SK-N-SH (cell line): ENCODE measurements around the gene MOK. TPM values are rescaled to one million over a fixed set of nuclear protein-coding genes. Genes with fewer than 3 reads are reported as not detected.

Experiments
- CTCF ChIA-PET: fragments of 300-600, 350-600 bp; formaldehyde crosslinking; extraction: SDS; loops from one replicate; lab custom pipeline; 2021; lab: Yijun Ruan, JAX
- POLR2A ChIA-PET: fragments of 350-600 bp; sonication (Branson Sonifier 250); formaldehyde crosslinking; extraction: SDS; loops from one replicate; lab custom pipeline; 2020; ENCODE audit warnings: antibody characterized with exemption, inconsistent platforms; lab: Yijun Ruan, JAX
- DNase-seq: peaks from one replicate; pipeline ENCODE4 v3.0.0; 2012
- H2AFZ ChIP-seq: fragments of 200-600 bp; sonication (generic); 2 replicates; pipeline ENCODE4 v1.8.1; 2016; ENCODE audit warnings: antibody characterized with exemption, mild to moderate bottlenecking, low read depth
- H3F3A ChIP-seq: fragments of 200-600 bp; sonication (generic); replicated peaks from 2 replicates; pipeline ENCODE3; 2016; ENCODE audit warnings: antibody characterized with exemption, mild to moderate bottlenecking; ENCODE audit not compliant: insufficient read depth
- H3K27ac ChIP-seq, 2 experiments: fragments of 200-500 bp in 1 of 2; fragments of 200-600 bp in 1 of 2; sonication (Bioruptor generic) in 1 of 2; sonication (generic), shearing (Covaris generic) in 1 of 2; 2 replicates each; pipeline versions ENCODE4 v1.5.1 to v1.6.1; 2014 to 2016; ENCODE audit warnings: low read depth in 2 of 2, inconsistent platforms in 1 of 2, low read length in 1 of 2, mild to moderate bottlenecking in 1 of 2, mixed read lengths in 1 of 2
- H3K27me3 ChIP-seq: fragments of 200-600 bp; sonication (generic), shearing (Covaris generic); 2 replicates; pipeline ENCODE4 v1.6.1; 2016; ENCODE audit warnings: mixed run types; ENCODE audit not compliant: insufficient read depth
- H3K36me3 ChIP-seq, 2 experiments: fragments of 200-500 bp in 1 of 2; fragments of 200-600 bp in 1 of 2; sonication (Bioruptor generic) in 1 of 2; sonication (generic) in 1 of 2; replicated peaks in 1 of 2; 2 replicates each; pipeline versions ENCODE3 to v1.5.1; 2014 to 2016; ENCODE audit warnings: low read length in 1 of 2, mild to moderate bottlenecking in 1 of 2; ENCODE audit not compliant: insufficient read depth in 2 of 2, control insufficient read depth in 1 of 2
- H3K4me1 ChIP-seq, 2 experiments: fragments of 200-500 bp in 1 of 2; fragments of 200-600 bp in 1 of 2; sonication (Bioruptor generic) in 1 of 2; sonication (generic), shearing (Covaris generic) in 1 of 2; 2 replicates each; pipeline versions ENCODE4 v1.5.1 to v1.6.1; 2014 to 2016; ENCODE audit warnings: low read depth in 1 of 2, low read length in 1 of 2, mixed run types in 1 of 2; ENCODE audit not compliant: insufficient read depth in 2 of 2, control insufficient read depth in 1 of 2
- H3K4me2 ChIP-seq: fragments of 200-600 bp; sonication (generic), shearing (Covaris generic); 2 replicates; pipeline ENCODE4 v1.6.1; 2017; ENCODE audit warnings: mixed run types
- H3K4me3 ChIP-seq, 2 experiments: fragments of 200-500 bp in 1 of 2; fragments of 200-600 bp in 1 of 2; sonication (Bioruptor generic) in 1 of 2; sonication (generic), shearing (Covaris generic) in 1 of 2; 2 replicates each; pipeline versions ENCODE4 v1.5.1 to v1.8.1; 2014 to 2016; ENCODE audit warnings: low read depth in 2 of 2, inconsistent platforms in 1 of 2, low read length in 1 of 2, mild to moderate bottlenecking in 1 of 2, mixed read lengths in 1 of 2, moderate library complexity in 1 of 2
- H3K79me2 ChIP-seq: fragments of 200-600 bp; sonication (generic); 2 replicates; pipeline ENCODE4 v1.8.1; 2017; ENCODE audit warnings: mild to moderate bottlenecking; ENCODE audit not compliant: insufficient read depth
- H3K9ac ChIP-seq: fragments of 200-600 bp; sonication (generic); 2 replicates; pipeline ENCODE4 v1.6.1; 2017; ENCODE audit warnings: mixed run types
- H3K9me2 ChIP-seq: fragments of 200-600 bp; sonication (generic); 2 replicates; pipeline ENCODE4 v1.6.1; 2017; ENCODE audit warnings: mixed run types
- H3K9me3 ChIP-seq: fragments of 200-600 bp; sonication (generic); 2 replicates; pipeline ENCODE4 v1.6.1; 2017; ENCODE audit warnings: mixed run types, mild to moderate bottlenecking, moderate library complexity
- H4K20me1 ChIP-seq: fragments of 200-600 bp; sonication (generic); 2 replicates; pipeline ENCODE4 v1.6.1; 2017; ENCODE audit warnings: mild to moderate bottlenecking, mixed run types; ENCODE audit not compliant: insufficient read depth
- CTCF ChIP-seq: fragments of 200-600 bp; sonication (generic); IDR thresholded peaks from 2 replicates; pipeline ENCODE4 v1.6.1; 2017; ENCODE audit warnings: antibody characterized with exemption, mild to moderate bottlenecking, moderate library complexity
- EP300 ChIP-seq, 2 experiments: IDR thresholded peaks; 2 replicates each; pipeline versions ENCODE4 v1.4.0 to v1.6.1; 2012; ENCODE audit warnings: borderline replicate concordance in 1 of 2, low read depth in 1 of 2, low read length in 1 of 2
- EZH2phosphoT487 ChIP-seq: fragments of 200-600 bp; sonication (generic); IDR thresholded peaks from 2 replicates; pipeline ENCODE4 v1.6.1; 2017; ENCODE audit warnings: low read depth, mixed run types, mild to moderate bottlenecking, antibody characterized with exemption, moderate library complexity, borderline replicate concordance
- FOSL2 ChIP-seq: IDR thresholded peaks from 2 replicates; pipeline ENCODE4 v1.4.0; 2012; ENCODE audit warnings: low read depth, mild to moderate bottlenecking, moderate library complexity, borderline replicate concordance
- FOXJ3 ChIP-seq: sonication (generic); formaldehyde crosslinking; IDR thresholded peaks from 2 replicates; pipeline ENCODE4 v1.5.1; 2020; ENCODE audit warnings: mild to moderate bottlenecking, missing genetic modification reagents
- FOXM1 ChIP-seq: IDR thresholded peaks from 2 replicates; pipeline ENCODE4 v1.4.0; 2012; ENCODE audit warnings: low read depth, mild to moderate bottlenecking
- JUND ChIP-seq: IDR thresholded peaks from 2 replicates; pipeline ENCODE4 v1.4.0; 2012
- PBX3 ChIP-seq: IDR thresholded peaks from 2 replicates; pipeline ENCODE4; 2012
- RCOR1 ChIP-seq: fragments of 150-350 bp; IDR thresholded peaks from 2 replicates; pipeline ENCODE4 v1.6.1; 2017; ENCODE audit warnings: antibody characterized with exemption, low read length
- RFX5 ChIP-seq: IDR thresholded peaks from 2 replicates; pipeline ENCODE4 v1.6.1; 2012; ENCODE audit warnings: mild to moderate bottlenecking, improper control_type of control experiment, low read length
- SIN3A ChIP-seq: IDR thresholded peaks from 2 replicates; pipeline ENCODE4 v1.6.1; 2012; ENCODE audit warnings: low read depth, mild to moderate bottlenecking, low read length, moderate library complexity, borderline replicate concordance
- TAF1 ChIP-seq: IDR thresholded peaks from 2 replicates; pipeline ENCODE4 v1.6.1; 2012; ENCODE audit warnings: low read depth, mild to moderate bottlenecking, low read length, moderate library complexity, borderline replicate concordance
- TCF12 ChIP-seq: IDR thresholded peaks from 2 replicates; pipeline ENCODE4 v1.4.0; 2012
- TEAD4 ChIP-seq: IDR thresholded peaks from 2 replicates; pipeline ENCODE4 v1.4.0; 2012; ENCODE audit warnings: mild to moderate bottlenecking, borderline replicate concordance; ENCODE audit not compliant: insufficient read depth
- ZBTB33 ChIP-seq: IDR thresholded peaks from 2 replicates; pipeline ENCODE4 v1.4.0; 2012; ENCODE audit warnings: low read depth, borderline replicate concordance
- WGBS: methylation state at CpG from one replicate; pipeline ENCODE4 v1.1.6; 2017; ENCODE audit warnings: low lambda C conversion rate; 5-methylcytosine and 5-hydroxymethylcytosine counted together
- polyA plus RNA-seq, 3 experiments: library from polyadenylated mRNA; depleted of rRNA; stranded (reverse); fragments of >200 nt; gene quantifications; 2 replicates each; pipeline ENCODE4 v1.2.3, GENCODE V29; 2012
- TF ChIP-seq, protein P1 (sequence below): IDR thresholded peaks from 2 replicates; pipeline ENCODE4 v1.4.0; 2012; ENCODE audit warnings: low read depth
- TF ChIP-seq, protein P2 (sequence below): IDR thresholded peaks from 2 replicates; pipeline ENCODE4 v1.6.1; 2012; ENCODE audit warnings: mild to moderate bottlenecking, low read depth, low read length, moderate library complexity

Gene MOK
- polyA plus RNA-seq, 1 of the 3 experiments (the other 2 are of a cell fraction), result 13.3 TPM

GRCh38 chr14:102200690-102201352, 104.1 kb downstream of the MOK start:
- H3K79me2 ChIP-seq, result peaks cover 40% of the 10 kb centered on the region; the same call in 1 of the 2 replicates
- no peak overlapping the region for H2AFZ ChIP-seq
- DNase-seq, result no peak
- H3K9me3 ChIP-seq, result no peaks in the 10 kb centered on the region
- H3K36me3 ChIP-seq, result peaks cover 23 to 25% of the 10 kb centered on the region in 2 experiments
- H4K20me1 ChIP-seq, result peaks cover 12% of the 10 kb centered on the region; the same call in 1 of the 2 replicates
- no peak overlapping the region for H3K9ac ChIP-seq
- peaks cover 0 to 41% of the 10 kb centered on the region in 2 experiments; a peak in 2 of 4 replicates for H3K4me1 ChIP-seq
- no peak overlapping the region for H3K4me3 ChIP-seq
- POLR2A ChIA-PET, result no interaction called here
- WGBS, result 94% methylated on average over 8 of the region's 9 CpGs
- no peaks in the 10 kb centered on the region for H3K27me3 ChIP-seq
- no peaks in the 10 kb centered on the region for H3F3A ChIP-seq
- H3K4me2 ChIP-seq, result no peak overlapping the region
- no peak for TF ChIP-seq SIN3A
- TF ChIP-seq RFX5, result no peak
- no peak for TF ChIP-seq FOXM1
- TF ChIP-seq, protein P1, sequence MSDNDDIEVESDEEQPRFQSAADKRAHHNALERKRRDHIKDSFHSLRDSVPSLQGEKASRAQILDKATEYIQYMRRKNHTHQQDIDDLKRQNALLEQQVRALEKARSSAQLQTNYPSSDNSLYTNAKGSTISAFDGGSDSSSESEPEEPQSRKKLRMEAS, result no peak
- TF ChIP-seq EP300 (IDR thresholded peaks at IDR 0.05; ENCODE audit: borderline replicate concordance in 1 of 2, low read depth in 1 of 2, low read length in 1 of 2), result no peak
- TF ChIP-seq TEAD4, result no peak
- no peak for TF ChIP-seq FOSL2
- no peak for TF ChIP-seq ZBTB33
- no peak for TF ChIP-seq FOXJ3 (CRISPR knock-in tag)
- no peak for TF ChIP-seq TCF12
- TF ChIP-seq RCOR1, result no peak
- TF ChIP-seq JUND, result no peak
- no peak for TF ChIP-seq EZH2phosphoT487
- no peak for TF ChIP-seq TAF1
- no peaks in the 10 kb centered on the region for H3K9me2 ChIP-seq
- peak overlapping the region in 1 of 2 experiments; percentile 72; a peak in 2 of 4 replicates for H3K27ac ChIP-seq
- CTCF ChIA-PET, result interaction anchor here (1.0 kb wide), 1 partner anchor 114 kb away, joined by 6 read pairs; no protein-coding TSS in a partner anchor

DNA sequence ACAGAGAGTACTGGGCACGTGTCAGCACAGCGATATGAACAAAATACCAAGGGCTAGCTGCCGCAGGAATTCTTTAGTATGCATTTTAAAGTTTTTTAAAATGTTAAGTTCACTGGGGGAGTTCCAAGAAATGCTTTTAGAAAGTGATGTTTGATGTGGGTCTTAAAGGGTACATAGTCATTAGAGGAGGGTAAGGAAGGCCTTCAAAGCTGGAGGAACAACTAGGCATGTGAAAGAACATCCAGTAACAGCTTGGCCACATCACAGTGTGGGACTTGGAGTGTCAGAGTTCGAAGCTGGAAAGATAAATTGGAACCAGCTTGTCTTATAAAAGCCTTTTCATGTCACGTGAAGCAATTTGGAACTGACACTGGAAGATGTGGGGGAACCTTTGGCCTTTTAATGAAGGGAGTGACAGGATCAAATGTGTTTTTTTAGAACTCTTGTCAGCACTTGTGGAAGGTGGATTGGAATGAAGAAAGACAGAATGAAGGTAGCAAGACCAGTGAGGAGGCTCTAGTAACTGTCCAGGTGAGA, 107.6 kb downstream of the MOK start:
- no peak for DNase-seq
- TF ChIP-seq SIN3A (no peak), PBX3 (no peak), RFX5 (no peak), CTCF (no peak)
- TF ChIP-seq, protein P2, sequence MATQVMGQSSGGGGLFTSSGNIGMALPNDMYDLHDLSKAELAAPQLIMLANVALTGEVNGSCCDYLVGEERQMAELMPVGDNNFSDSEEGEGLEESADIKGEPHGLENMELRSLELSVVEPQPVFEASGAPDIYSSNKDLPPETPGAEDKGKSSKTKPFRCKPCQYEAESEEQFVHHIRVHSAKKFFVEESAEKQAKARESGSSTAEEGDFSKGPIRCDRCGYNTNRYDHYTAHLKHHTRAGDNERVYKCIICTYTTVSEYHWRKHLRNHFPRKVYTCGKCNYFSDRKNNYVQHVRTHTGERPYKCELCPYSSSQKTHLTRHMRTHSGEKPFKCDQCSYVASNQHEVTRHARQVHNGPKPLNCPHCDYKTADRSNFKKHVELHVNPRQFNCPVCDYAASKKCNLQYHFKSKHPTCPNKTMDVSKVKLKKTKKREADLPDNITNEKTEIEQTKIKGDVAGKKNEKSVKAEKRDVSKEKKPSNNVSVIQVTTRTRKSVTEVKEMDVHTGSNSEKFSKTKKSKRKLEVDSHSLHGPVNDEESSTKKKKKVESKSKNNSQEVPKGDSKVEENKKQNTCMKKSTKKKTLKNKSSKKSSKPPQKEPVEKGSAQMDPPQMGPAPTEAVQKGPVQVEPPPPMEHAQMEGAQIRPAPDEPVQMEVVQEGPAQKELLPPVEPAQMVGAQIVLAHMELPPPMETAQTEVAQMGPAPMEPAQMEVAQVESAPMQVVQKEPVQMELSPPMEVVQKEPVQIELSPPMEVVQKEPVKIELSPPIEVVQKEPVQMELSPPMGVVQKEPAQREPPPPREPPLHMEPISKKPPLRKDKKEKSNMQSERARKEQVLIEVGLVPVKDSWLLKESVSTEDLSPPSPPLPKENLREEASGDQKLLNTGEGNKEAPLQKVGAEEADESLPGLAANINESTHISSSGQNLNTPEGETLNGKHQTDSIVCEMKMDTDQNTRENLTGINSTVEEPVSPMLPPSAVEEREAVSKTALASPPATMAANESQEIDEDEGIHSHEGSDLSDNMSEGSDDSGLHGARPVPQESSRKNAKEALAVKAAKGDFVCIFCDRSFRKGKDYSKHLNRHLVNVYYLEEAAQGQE, result no peak

More for the DNA sequence above, 107.6 kb downstream of the MOK start:
- Histone ChIP-seq H3K36me3 (peaks cover 9 to 21% of the 10 kb centered on the region in 2 experiments), H3K9me2 (no peaks in the 10 kb centered on the region), H4K20me1 (peaks cover 14% of the 10 kb centered on the region), H2AFZ (no peak overlapping the region), H3K4me3 (no peak overlapping the region), H3K79me2 (peaks cover 34% of the 10 kb centered on the region), H3K9me3 (no peaks in the 10 kb centered on the region), H3K4me2 (no peak overlapping the region), H3F3A (no peaks in the 10 kb centered on the region), H3K4me1 (peaks cover 0 to 55% of the 10 kb centered on the region in 2 experiments; a peak in 2 of 4 replicates), H3K27ac (peak overlapping the region in 1 of 2 experiments; percentile 17; a peak in 2 of 4 replicates), H3K27me3 (no peaks in the 10 kb centered on the region), H3K9ac (no peak overlapping the region)
- WGBS, result 97% methylated on average over 5 of the region's 5 CpGs
- POLR2A ChIA-PET, result no interaction called here
- CTCF ChIA-PET, result interaction anchor here (0.6 to 1.9 kb wide), 5 partner anchors 19 to 1192 kb away, joined by 3 to 9 read pairs (median 3); no protein-coding TSS in a partner anchor
